Upper lobe of left lung (tissue), 6 donors: ENCODE results near the gene GATA1. TPM values are rescaled to one million over a fixed set of nuclear protein-coding genes. Genes with fewer than 3 reads are reported as not detected.

ENCODE experiments used
- ATAC-seq, 2 donors: fragments of 200-7000 bp; cut with Tn5 transposase; one replicate each; pipeline ENCODE4 v1.9.1; 2022; ENCODE audit warnings: mild to moderate bottlenecking in 2 of 2, moderate library complexity in 2 of 2; ENCODE audit not compliant: low FRiP score in 2 of 2
- DNase-seq, 2 donors: peaks; one replicate each; pipeline ENCODE4 v3.0.0-alpha.2; 2019 to 2020
- H3K27ac ChIP-seq, 4 donors: fragments of 200-600 bp; sonication (generic); one replicate each; pipeline ENCODE4 v1.5.1; 2016 to 2019
- H3K27me3 ChIP-seq, 4 donors: fragments of 200-600 bp; sonication (generic); one replicate each; pipeline ENCODE4 v1.5.1; 2017 to 2019
- H3K36me3 ChIP-seq, 4 donors: fragments of 200-600 bp; sonication (generic); one replicate each; pipeline ENCODE4 v1.5.1; 2016 to 2019
- H3K4me1 ChIP-seq, 4 donors: fragments of 200-600 bp; sonication (generic); one replicate each; pipeline ENCODE4 v1.5.1; 2018 to 2019
- H3K4me3 ChIP-seq, 4 donors: fragments of 200-600 bp; sonication (generic); one replicate each; pipeline ENCODE4 v1.5.1; 2017 to 2019; ENCODE audit warnings: mild to moderate bottlenecking in 2 of 4, moderate library complexity in 1 of 4
- H3K9me3 ChIP-seq, 4 donors: fragments of 200-600 bp; sonication (generic); one replicate each; pipeline ENCODE4 v1.5.1; 2018 to 2019
- CTCF ChIP-seq, 6 experiments: fragments of 450-650 bp in 4 of 6; fragments of 200-600 bp in 2 of 6; sonication (generic) in 2 of 6; IDR thresholded peaks; one replicate each; pipeline ENCODE4 v1.5.1; 2016 to 2019; ENCODE audit warnings: antibody characterized with exemption in 6 of 6
- EP300 ChIP-seq, 4 donors: sonication (generic); formaldehyde crosslinking; IDR thresholded peaks; one replicate each; pipeline ENCODE4 v1.5.1; 2017; ENCODE audit warnings: antibody characterized with exemption in 4 of 4, control low read depth in 2 of 4
- POLR2A ChIP-seq, 4 donors: fragments of 450-650 bp; IDR thresholded peaks; one replicate each; pipeline ENCODE4 v1.5.1; 2016 to 2017; ENCODE audit warnings: antibody characterized with exemption in 4 of 4, mild to moderate bottlenecking in 2 of 4
- POLR2AphosphoS5 ChIP-seq, 2 donors: sonication (generic); formaldehyde crosslinking; IDR thresholded peaks; one replicate each; pipeline ENCODE4 v1.5.1; 2017; ENCODE audit warnings: antibody characterized with exemption in 2 of 2
- WGBS, 2 donors: methylation state at CpG; one replicate each; pipeline ENCODE4 v1.1.5; 2017 to 2018; 5-methylcytosine and 5-hydroxymethylcytosine counted together
- total RNA-seq, 6 donors: library from RNA; depleted of rRNA in 4 of 6; stranded (reverse); fragments of >200 nt in 4 of 6; gene quantifications; one replicate each; pipeline versions ENCODE4 v1.1.0 to v1.2.1, GENCODE V29; 2016 to 2021
- donor health status: DM: no; HTN: no; CAD: no; lungs with moderate emphysema.
- donor health status: DM: no; HTN: yes; CAD: no; lungs with severe emphysema.

GATA1 gene
- total RNA-seq, 6 donors from 2014 or later = 0.49 to 3.1 (median 1.6) TPM; not detected in 1

GRCh38 chrX:48772602-48773001 lies 13.8 kb upstream of the GATA1 start:
- H3K9me3 ChIP-seq = no peaks in the 10 kb centered on the region
- H3K4me3 ChIP-seq = no peak overlapping the region
- ATAC-seq (no peak), DNase-seq (no peak)
- no peaks in the 10 kb centered on the region for H3K36me3 ChIP-seq
- no peaks in the 10 kb centered on the region for H3K27me3 ChIP-seq
- TF ChIP-seq POLR2AphosphoS5 (IDR thresholded peaks at IDR 0.05) = no peak
- TF ChIP-seq CTCF (IDR thresholded peaks at IDR 0.05) = no peak
- no peak for TF ChIP-seq POLR2A (IDR thresholded peaks at IDR 0.05)
- no peak for TF ChIP-seq EP300 (IDR thresholded peaks at IDR 0.05)
- H3K4me1 ChIP-seq = no peaks in the 10 kb centered on the region
- WGBS, 2 donors = 79 to 87% methylated on average over 6 of the region's 6 CpGs
- H3K27ac ChIP-seq = no peak overlapping the region

- H3K9me3 ChIP-seq = no peaks in the 10 kb centered on the region
- no peaks in the 10 kb centered on the region for H3K27me3 ChIP-seq
- TF ChIP-seq CTCF (IDR thresholded peaks at IDR 0.05) (no peak), POLR2AphosphoS5 (IDR thresholded peaks at IDR 0.05) (no peak), EP300 (IDR thresholded peaks at IDR 0.05) (no peak), POLR2A (IDR thresholded peaks at IDR 0.05) (no peak)
- no peaks in the 10 kb centered on the region for H3K4me1 ChIP-seq
- DNase-seq (no peak), ATAC-seq (no peak)
- no peak overlapping the region for H3K27ac ChIP-seq
- no peak overlapping the region for H3K4me3 ChIP-seq
- 69 to 75% methylated on average over 13 of the region's 13 CpGs for WGBS, 2 donors
- no peaks in the 10 kb centered on the region for H3K36me3 ChIP-seq
Observed at GRCh38 chrX:48776818-48777439, 9.5 kb upstream of the GATA1 start.

- no peaks in the 10 kb centered on the region for H3K4me1 ChIP-seq
- ATAC-seq = no peak
- WGBS, 2 donors = 76 to 90% methylated on average over 3 to 7 of the region's 7 CpGs
Observed at GRCh38 chrX:48779399-48779798, 7.0 kb upstream of the GATA1 start.

GRCh38 chrX:48781705-48782104 lies 4.7 kb upstream of the GATA1 start:
- H3K36me3 ChIP-seq = no peaks in the 10 kb centered on the region
- WGBS, 2 donors = 92 to 94% methylated on average over 6 of the region's 6 CpGs
- TF ChIP-seq POLR2AphosphoS5 (IDR thresholded peaks at IDR 0.05) (no peak), EP300 (IDR thresholded peaks at IDR 0.05) (no peak), POLR2A (IDR thresholded peaks at IDR 0.05) (no peak), CTCF (IDR thresholded peaks at IDR 0.05) (no peak)
- no peak for ATAC-seq
- H3K9me3 ChIP-seq = no peaks in the 10 kb centered on the region
- H3K27ac ChIP-seq = no peak overlapping the region
- no peak overlapping the region for H3K4me3 ChIP-seq
- H3K4me1 ChIP-seq = no peaks in the 10 kb centered on the region
- no peaks in the 10 kb centered on the region for H3K27me3 ChIP-seq
- no peak for DNase-seq

More at GRCh38 chrX:48779399-48779798, 7.0 kb upstream of the GATA1 start:
- DNase-seq = no peak
- H3K9me3 ChIP-seq = no peaks in the 10 kb centered on the region
- H3K27me3 ChIP-seq = no peaks in the 10 kb centered on the region
- H3K27ac ChIP-seq = no peak overlapping the region
- H3K36me3 ChIP-seq = no peaks in the 10 kb centered on the region
- H3K4me3 ChIP-seq = no peak overlapping the region
- TF ChIP-seq CTCF (IDR thresholded peaks at IDR 0.05) = no peak
- no peak for TF ChIP-seq POLR2AphosphoS5 (IDR thresholded peaks at IDR 0.05)
- TF ChIP-seq EP300 (IDR thresholded peaks at IDR 0.05) = no peak

- H3K9me3 ChIP-seq = no peaks in the 10 kb centered on the region
- H3K36me3 ChIP-seq = no peaks in the 10 kb centered on the region
- ATAC-seq = no peak
- H3K4me3 ChIP-seq = no peak overlapping the region
- H3K27ac ChIP-seq = no peak overlapping the region
- 64 to 72% methylated on average over 2 of the region's 2 CpGs for WGBS, 2 donors
- no peak for TF ChIP-seq POLR2AphosphoS5 (IDR thresholded peaks at IDR 0.05)
- no peak for TF ChIP-seq POLR2A (IDR thresholded peaks at IDR 0.05)
- no peak for TF ChIP-seq CTCF (IDR thresholded peaks at IDR 0.05)
- no peak for TF ChIP-seq EP300 (IDR thresholded peaks at IDR 0.05)
- H3K27me3 ChIP-seq = no peaks in the 10 kb centered on the region
- DNase-seq = no peak
- H3K4me1 ChIP-seq = no peaks in the 10 kb centered on the region
Observed at GRCh38 chrX:48782216-48782615, 4.2 kb upstream of the GATA1 start.
